HepG2 (cell line): ENCODE measurements around the gene B3GNT8. TPM values are rescaled to one million over a fixed set of nuclear protein-coding genes. Genes with fewer than 3 reads are reported as not detected.

Source experiments
- ELF1 ChIP-seq: sonication (generic); formaldehyde crosslinking; IDR thresholded peaks from 2 replicates; pipeline ENCODE4 v1.4.0; 2020; ENCODE audit warnings: missing genetic modification reagents
- FOXA1 ChIP-seq, 2 experiments: fragments of 450-650 bp in 1 of 2; sonication (generic) in 1 of 2; formaldehyde crosslinking in 1 of 2; IDR thresholded peaks; 2 replicates each; pipeline versions ENCODE4 v1.4.0 to v1.6.1; 2016 to 2020; ENCODE audit warnings: missing genetic modification reagents in 1 of 2
- MIER2 ChIP-seq: IDR thresholded peaks from 2 replicates; pipeline ENCODE4 v1.6.1; 2016; ENCODE audit warnings: missing biosample characterization, missing genetic modification reagents
- NFYB ChIP-seq: sonication (generic); formaldehyde crosslinking; IDR thresholded peaks from 2 replicates; pipeline ENCODE4 v1.4.0; 2020; ENCODE audit warnings: missing genetic modification reagents
- NONO ChIP-seq, 2 experiments: fragments of 450-650 bp in 1 of 2; sonication (generic) in 1 of 2; formaldehyde crosslinking in 1 of 2; IDR thresholded peaks in 1 of 2; conservative IDR thresholded peaks in 1 of 2; 2 replicates each; pipeline versions ENCODE4 v1.6.1 to v1.8.0; 2017 to 2022; ENCODE audit warnings: mild to moderate bottlenecking in 1 of 2, missing genetic modification reagents in 1 of 2, moderate library complexity in 1 of 2
- RAD21 ChIP-seq: fragments of 450-650 bp; formaldehyde crosslinking; IDR thresholded peaks from 2 replicates; pipeline ENCODE4 v1.5.0; 2020; ENCODE audit warnings: mild to moderate bottlenecking
- SP4 ChIP-seq: sonication (generic); formaldehyde crosslinking; IDR thresholded peaks from 2 replicates; pipeline ENCODE4 v1.8.1; 2023; ENCODE audit warnings: mild to moderate bottlenecking, missing genetic modification reagents
- ZNF234 ChIP-seq: sonication (generic); formaldehyde crosslinking; conservative IDR thresholded peaks from 2 replicates; pipeline ENCODE4 v1.5.1; 2020; ENCODE audit warnings: mild to moderate bottlenecking, missing genetic modification reagents
- ZNF350 ChIP-seq: sonication (generic); formaldehyde crosslinking; IDR thresholded peaks from 2 replicates; pipeline ENCODE4 v1.4.0; 2020; ENCODE audit warnings: mild to moderate bottlenecking, low read depth, missing genetic modification reagents, borderline replicate concordance
- ZNF563 ChIP-seq: sonication (generic); formaldehyde crosslinking; IDR thresholded peaks from 2 replicates; pipeline ENCODE4 v1.8.0; 2022; ENCODE audit warnings: mild to moderate bottlenecking, moderate library complexity, missing genetic modification reagents
- ZNF589 ChIP-seq: sonication (generic); formaldehyde crosslinking; conservative IDR thresholded peaks from 2 replicates; pipeline ENCODE4 v1.8.0; 2022; ENCODE audit warnings: mild to moderate bottlenecking, moderate library complexity, missing genetic modification reagents
- ZNF672 ChIP-seq: sonication (generic); formaldehyde crosslinking; IDR thresholded peaks from 2 replicates; pipeline ENCODE4 v1.8.1; 2022; ENCODE audit warnings: missing genetic modification reagents
- polyA plus RNA-seq, 8 experiments: library from polyadenylated mRNA; depleted of rRNA in 3 of 8; stranded (reverse) in 7 of 8; unstranded in 1 of 8; fragments of >200 nt; fragmentation: Illumina TruSeq in 4 of 8; extraction: Trizol in 4 of 8; gene quantifications; 2 replicates each; pipeline versions ENCODE4 v1.2.1 to v1.2.3, GENCODE V29; 2011 to 2016; ENCODE audit warnings: low read depth in 4 of 8, missing spikeins in 1 of 8, mixed read lengths in 1 of 8; ENCODE audit not compliant: insufficient read depth in 1 of 8
- total RNA-seq, 5 experiments: library from RNA; depleted of rRNA; stranded (reverse); fragments of >200 nt; fragmentation: Illumina TruSeq; extraction: Trizol; gene quantifications; 2 replicates each; pipeline ENCODE4 v1.2.3, GENCODE V29; 2016; ENCODE audit warnings: low read depth in 1 of 5
- TF ChIP-seq, protein P1 (sequence below): sonication (generic); formaldehyde crosslinking; IDR thresholded peaks from 2 replicates; pipeline ENCODE4 v1.5.1; 2020; ENCODE audit warnings: mild to moderate bottlenecking, missing genetic modification reagents, borderline replicate concordance
- TF ChIP-seq, protein P2 (sequence below): sonication (generic); formaldehyde crosslinking; IDR thresholded peaks from 2 replicates; pipeline ENCODE4 v1.5.1; 2020; ENCODE audit warnings: mild to moderate bottlenecking, missing genetic modification reagents, borderline replicate concordance
- TF ChIP-seq, protein P3 (sequence below): sonication (generic); formaldehyde crosslinking; IDR thresholded peaks from 2 replicates; pipeline ENCODE4 v1.4.0; 2020; ENCODE audit warnings: missing genetic modification reagents

The B3GNT8 gene
- total and polyA plus RNA-seq, 2 of the 13 experiments (the other 11 are each of a cell fraction or from before 2014, with no cell fraction given): 0.26 to 1.9 TPM

DNA sequence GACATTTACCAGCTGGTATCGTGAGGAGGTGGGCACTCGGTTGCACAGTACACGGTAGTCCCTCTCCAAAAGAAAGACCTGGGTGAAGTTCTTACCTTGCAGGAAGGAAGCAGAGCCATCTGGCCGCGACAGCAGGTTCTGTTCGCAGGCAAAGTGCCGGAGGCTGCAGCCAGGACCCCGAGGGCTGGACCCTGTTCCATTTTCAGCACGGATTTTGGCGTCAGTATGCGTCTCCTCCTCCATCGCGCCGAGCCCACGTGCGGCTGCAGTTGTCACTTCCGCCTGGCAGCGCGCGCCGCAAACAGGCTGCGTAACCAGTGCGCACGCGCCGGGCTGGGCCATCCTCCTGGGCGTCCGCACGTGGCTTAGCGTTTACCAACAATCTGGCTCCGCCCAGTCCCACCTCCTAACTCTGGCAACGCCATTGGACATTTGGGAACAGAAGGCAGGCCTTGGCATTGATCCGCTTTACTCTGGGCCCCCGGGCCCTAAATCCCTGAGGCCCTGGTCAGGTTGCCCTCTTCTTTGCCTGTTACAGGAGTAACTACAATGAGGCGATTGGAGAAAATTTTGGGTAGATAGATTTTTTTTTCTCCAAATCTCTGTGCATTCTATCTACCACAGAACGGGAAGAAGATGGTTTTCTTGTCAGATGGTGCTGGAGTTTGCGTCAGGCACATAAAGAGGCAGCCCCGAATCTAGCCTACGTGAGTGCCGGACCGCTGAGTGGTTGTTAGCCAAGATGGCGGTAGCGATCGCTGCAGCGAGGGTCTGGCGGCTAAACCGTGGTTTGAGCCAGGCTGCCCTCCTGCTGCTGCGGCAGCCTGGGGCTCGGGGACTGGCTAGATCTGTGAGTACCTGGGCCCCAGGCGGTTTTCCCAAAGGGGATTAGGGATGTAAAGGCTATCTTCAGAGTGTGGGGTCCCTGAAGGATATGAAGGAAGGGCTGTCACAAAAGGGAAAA, 29.8 kb downstream of the B3GNT8 start, which contains the start of the genes BCKDHA and EXOSC5 (continued):
- TF ChIP-seq RAD21 (CRISPR knock-in tag) (0 out of 2 replicates have a peak, but pooled peaks have one; percentile 16), NFYB (CRISPR knock-in tag) (peak; percentile 78), MIER2 (no peak), ZNF589 (CRISPR knock-in tag) (no peak), NONO (IDR thresholded peaks at IDR 0.05) (no peak), NONO (CRISPR knock-in tag; conservative IDR thresholded peaks at IDR 0.05) (peak; percentile 67; the same call in 1 of the 2 replicates), SP4 (CRISPR knock-in tag) (peak; percentile 67; the same call in 1 of the 2 replicates), ELF1 (CRISPR knock-in tag) (peak; percentile 93), ZNF672 (CRISPR knock-in tag) (no peak), ZNF350 (CRISPR knock-in tag) (peak; percentile 66; the same call in 1 of the 2 replicates), FOXA1 (IDR thresholded peaks at IDR 0.05) (no peak), FOXA1 (CRISPR knock-in tag; IDR thresholded peaks at IDR 0.05) (peak; percentile 72), ZNF563 (no peak), ZNF234 (no peak)
- TF ChIP-seq, protein P1, sequence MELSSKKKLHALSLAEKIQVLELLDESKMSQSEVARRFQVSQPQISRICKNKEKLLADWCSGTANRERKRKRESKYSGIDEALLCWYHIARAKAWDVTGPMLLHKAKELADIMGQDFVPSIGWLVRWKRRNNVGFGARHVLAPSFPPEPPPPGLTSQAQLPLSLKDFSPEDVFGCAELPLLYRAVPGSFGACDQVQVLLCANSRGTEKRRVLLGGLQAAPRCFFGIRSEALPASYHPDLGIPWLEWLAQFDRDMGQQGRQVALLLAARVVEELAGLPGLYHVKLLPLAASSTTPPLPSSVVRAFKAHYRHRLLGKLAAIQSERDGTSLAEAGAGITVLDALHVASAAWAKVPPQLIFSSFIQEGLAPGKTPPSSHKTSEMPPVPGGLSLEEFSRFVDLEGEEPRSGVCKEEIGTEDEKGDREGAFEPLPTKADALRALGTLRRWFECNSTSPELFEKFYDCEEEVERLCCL (CRISPR knock-in tag): 0 out of 2 replicates have a peak, but pooled peaks have one; percentile 2
- TF ChIP-seq, protein P2, sequence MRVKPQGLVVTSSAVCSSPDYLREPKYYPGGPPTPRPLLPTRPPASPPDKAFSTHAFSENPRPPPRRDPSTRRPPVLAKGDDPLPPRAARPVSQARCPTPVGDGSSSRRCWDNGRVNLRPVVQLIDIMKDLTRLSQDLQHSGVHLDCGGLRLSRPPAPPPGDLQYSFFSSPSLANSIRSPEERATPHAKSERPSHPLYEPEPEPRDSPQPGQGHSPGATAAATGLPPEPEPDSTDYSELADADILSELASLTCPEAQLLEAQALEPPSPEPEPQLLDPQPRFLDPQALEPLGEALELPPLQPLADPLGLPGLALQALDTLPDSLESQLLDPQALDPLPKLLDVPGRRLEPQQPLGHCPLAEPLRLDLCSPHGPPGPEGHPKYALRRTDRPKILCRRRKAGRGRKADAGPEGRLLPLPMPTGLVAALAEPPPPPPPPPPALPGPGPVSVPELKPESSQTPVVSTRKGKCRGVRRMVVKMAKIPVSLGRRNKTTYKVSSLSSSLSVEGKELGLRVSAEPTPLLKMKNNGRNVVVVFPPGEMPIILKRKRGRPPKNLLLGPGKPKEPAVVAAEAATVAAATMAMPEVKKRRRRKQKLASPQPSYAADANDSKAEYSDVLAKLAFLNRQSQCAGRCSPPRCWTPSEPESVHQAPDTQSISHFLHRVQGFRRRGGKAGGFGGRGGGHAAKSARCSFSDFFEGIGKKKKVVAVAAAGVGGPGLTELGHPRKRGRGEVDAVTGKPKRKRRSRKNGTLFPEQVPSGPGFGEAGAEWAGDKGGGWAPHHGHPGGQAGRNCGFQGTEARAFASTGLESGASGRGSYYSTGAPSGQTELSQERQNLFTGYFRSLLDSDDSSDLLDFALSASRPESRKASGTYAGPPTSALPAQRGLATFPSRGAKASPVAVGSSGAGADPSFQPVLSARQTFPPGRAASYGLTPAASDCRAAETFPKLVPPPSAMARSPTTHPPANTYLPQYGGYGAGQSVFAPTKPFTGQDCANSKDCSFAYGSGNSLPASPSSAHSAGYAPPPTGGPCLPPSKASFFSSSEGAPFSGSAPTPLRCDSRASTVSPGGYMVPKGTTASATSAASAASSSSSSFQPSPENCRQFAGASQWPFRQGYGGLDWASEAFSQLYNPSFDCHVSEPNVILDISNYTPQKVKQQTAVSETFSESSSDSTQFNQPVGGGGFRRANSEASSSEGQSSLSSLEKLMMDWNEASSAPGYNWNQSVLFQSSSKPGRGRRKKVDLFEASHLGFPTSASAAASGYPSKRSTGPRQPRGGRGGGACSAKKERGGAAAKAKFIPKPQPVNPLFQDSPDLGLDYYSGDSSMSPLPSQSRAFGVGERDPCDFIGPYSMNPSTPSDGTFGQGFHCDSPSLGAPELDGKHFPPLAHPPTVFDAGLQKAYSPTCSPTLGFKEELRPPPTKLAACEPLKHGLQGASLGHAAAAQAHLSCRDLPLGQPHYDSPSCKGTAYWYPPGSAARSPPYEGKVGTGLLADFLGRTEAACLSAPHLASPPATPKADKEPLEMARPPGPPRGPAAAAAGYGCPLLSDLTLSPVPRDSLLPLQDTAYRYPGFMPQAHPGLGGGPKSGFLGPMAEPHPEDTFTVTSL: no peak
- TF ChIP-seq, protein P3, sequence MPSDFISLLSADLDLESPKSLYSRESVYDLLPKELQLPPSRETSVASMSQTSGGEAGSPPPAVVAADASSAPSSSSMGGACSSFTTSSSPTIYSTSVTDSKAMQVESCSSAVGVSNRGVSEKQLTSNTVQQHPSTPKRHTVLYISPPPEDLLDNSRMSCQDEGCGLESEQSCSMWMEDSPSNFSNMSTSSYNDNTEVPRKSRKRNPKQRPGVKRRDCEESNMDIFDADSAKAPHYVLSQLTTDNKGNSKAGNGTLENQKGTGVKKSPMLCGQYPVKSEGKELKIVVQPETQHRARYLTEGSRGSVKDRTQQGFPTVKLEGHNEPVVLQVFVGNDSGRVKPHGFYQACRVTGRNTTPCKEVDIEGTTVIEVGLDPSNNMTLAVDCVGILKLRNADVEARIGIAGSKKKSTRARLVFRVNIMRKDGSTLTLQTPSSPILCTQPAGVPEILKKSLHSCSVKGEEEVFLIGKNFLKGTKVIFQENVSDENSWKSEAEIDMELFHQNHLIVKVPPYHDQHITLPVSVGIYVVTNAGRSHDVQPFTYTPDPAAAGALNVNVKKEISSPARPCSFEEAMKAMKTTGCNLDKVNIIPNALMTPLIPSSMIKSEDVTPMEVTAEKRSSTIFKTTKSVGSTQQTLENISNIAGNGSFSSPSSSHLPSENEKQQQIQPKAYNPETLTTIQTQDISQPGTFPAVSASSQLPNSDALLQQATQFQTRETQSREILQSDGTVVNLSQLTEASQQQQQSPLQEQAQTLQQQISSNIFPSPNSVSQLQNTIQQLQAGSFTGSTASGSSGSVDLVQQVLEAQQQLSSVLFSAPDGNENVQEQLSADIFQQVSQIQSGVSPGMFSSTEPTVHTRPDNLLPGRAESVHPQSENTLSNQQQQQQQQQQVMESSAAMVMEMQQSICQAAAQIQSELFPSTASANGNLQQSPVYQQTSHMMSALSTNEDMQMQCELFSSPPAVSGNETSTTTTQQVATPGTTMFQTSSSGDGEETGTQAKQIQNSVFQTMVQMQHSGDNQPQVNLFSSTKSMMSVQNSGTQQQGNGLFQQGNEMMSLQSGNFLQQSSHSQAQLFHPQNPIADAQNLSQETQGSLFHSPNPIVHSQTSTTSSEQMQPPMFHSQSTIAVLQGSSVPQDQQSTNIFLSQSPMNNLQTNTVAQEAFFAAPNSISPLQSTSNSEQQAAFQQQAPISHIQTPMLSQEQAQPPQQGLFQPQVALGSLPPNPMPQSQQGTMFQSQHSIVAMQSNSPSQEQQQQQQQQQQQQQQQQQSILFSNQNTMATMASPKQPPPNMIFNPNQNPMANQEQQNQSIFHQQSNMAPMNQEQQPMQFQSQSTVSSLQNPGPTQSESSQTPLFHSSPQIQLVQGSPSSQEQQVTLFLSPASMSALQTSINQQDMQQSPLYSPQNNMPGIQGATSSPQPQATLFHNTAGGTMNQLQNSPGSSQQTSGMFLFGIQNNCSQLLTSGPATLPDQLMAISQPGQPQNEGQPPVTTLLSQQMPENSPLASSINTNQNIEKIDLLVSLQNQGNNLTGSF (CRISPR knock-in tag): no peak
